Liver (tissue), 9 donors: Measurements from ENCODE around the gene CFAP100. TPM values are rescaled to one million over a fixed set of nuclear protein-coding genes. Genes with fewer than 3 reads are reported as not detected.

Source experiments
- DNase-seq: peaks from one replicate; pipeline ENCODE4 v3.0.0-alpha.2; 2017; ENCODE audit warnings: low spot score
- H3K27ac ChIP-seq, 2 donors: one replicate each; pipeline ENCODE4 v1.7.0; 2013; ENCODE audit warnings: inconsistent platforms in 2 of 2, low read length in 2 of 2, control low read depth in 1 of 2, low read depth in 1 of 2, mild to moderate bottlenecking in 1 of 2
- H3K27me3 ChIP-seq, 4 donors: one replicate each; pipeline versions ENCODE4 v1.6.1 to v1.7.0; 2013; ENCODE audit warnings: low read length in 3 of 4, inconsistent platforms in 1 of 4, mild to moderate bottlenecking in 1 of 4, moderate library complexity in 1 of 4; ENCODE audit not compliant: control insufficient read depth in 4 of 4, insufficient read depth in 4 of 4
- H3K36me3 ChIP-seq, 4 donors: one replicate each; pipeline versions ENCODE4 v1.6.1 to v1.7.0; 2013; ENCODE audit warnings: low read length in 3 of 4, mild to moderate bottlenecking in 3 of 4, low read depth in 1 of 4, moderate library complexity in 1 of 4; ENCODE audit not compliant: control insufficient read depth in 4 of 4, insufficient read depth in 3 of 4
- H3K4me1 ChIP-seq, 4 donors: one replicate each; pipeline versions ENCODE4 v1.6.1 to v1.7.0; 2013; ENCODE audit warnings: low read length in 3 of 4, mild to moderate bottlenecking in 3 of 4, moderate library complexity in 1 of 4; ENCODE audit not compliant: control insufficient read depth in 4 of 4, insufficient read depth in 4 of 4
- H3K4me3 ChIP-seq, 3 donors: one replicate each; pipeline versions ENCODE4 v1.6.1 to v1.7.0; 2013; ENCODE audit warnings: low read length in 3 of 3, control low read depth in 1 of 3, low read depth in 1 of 3, mild to moderate bottlenecking in 1 of 3
- H3K9ac ChIP-seq, 2 donors: one replicate each; pipeline ENCODE4 v1.7.0; 2013; ENCODE audit warnings: low read length in 2 of 2, mild to moderate bottlenecking in 2 of 2, moderate library complexity in 2 of 2, control low read depth in 1 of 2, low read depth in 1 of 2
- H3K9me3 ChIP-seq, 4 donors: one replicate each; pipeline versions ENCODE4 v1.6.1 to v1.7.0; 2013; ENCODE audit warnings: low read length in 3 of 4; ENCODE audit not compliant: control insufficient read depth in 4 of 4
- EGR1 ChIP-seq, 2 donors: IDR thresholded peaks; 2 replicates each; pipeline ENCODE4 v1.6.1; 2016 to 2018; ENCODE audit warnings: antibody characterized with exemption in 2 of 2, low read depth in 2 of 2
- FOXA1 ChIP-seq: IDR thresholded peaks from 2 replicates; pipeline ENCODE4 v1.6.1; 2016; ENCODE audit warnings: antibody characterized with exemption
- FOXA2 ChIP-seq: IDR thresholded peaks from 2 replicates; pipeline ENCODE4 v1.6.1; 2016; ENCODE audit warnings: antibody characterized with exemption
- GABPA ChIP-seq, 2 donors: IDR thresholded peaks in 1 of 2; conservative IDR thresholded peaks in 1 of 2; 2 replicates each; pipeline ENCODE4 v1.6.1; 2016; ENCODE audit warnings: antibody characterized with exemption in 2 of 2, mild to moderate bottlenecking in 1 of 2, moderate library complexity in 1 of 2
- HNF4A ChIP-seq, 2 donors: conservative IDR thresholded peaks; 2 replicates each; pipeline ENCODE4 v1.6.1; 2016; ENCODE audit warnings: antibody characterized with exemption in 2 of 2, mild to moderate bottlenecking in 2 of 2
- HNF4G ChIP-seq: IDR thresholded peaks from 2 replicates; pipeline ENCODE4 v1.6.1; 2016; ENCODE audit warnings: antibody characterized with exemption
- JUND ChIP-seq, 2 donors: IDR thresholded peaks; 2 replicates each; pipeline ENCODE4 v1.6.1; 2016; ENCODE audit warnings: antibody characterized with exemption in 2 of 2
- RAD21 ChIP-seq, 2 donors: IDR thresholded peaks; 2 replicates each; pipeline ENCODE4 v1.6.1; 2016; ENCODE audit warnings: antibody characterized with exemption in 2 of 2, mild to moderate bottlenecking in 2 of 2
- RXRA ChIP-seq, 2 donors: IDR thresholded peaks; 2 replicates each; pipeline ENCODE4 v1.6.1; 2017 to 2018; ENCODE audit warnings: antibody characterized with exemption in 2 of 2, mild to moderate bottlenecking in 1 of 2
- SP1 ChIP-seq: IDR thresholded peaks from 2 replicates; pipeline ENCODE4 v1.6.1; 2018; ENCODE audit warnings: antibody characterized with exemption, mild to moderate bottlenecking
- TAF1 ChIP-seq: conservative IDR thresholded peaks from 2 replicates; pipeline ENCODE4 v1.6.1; 2016; ENCODE audit warnings: antibody characterized with exemption, mild to moderate bottlenecking
- YY1 ChIP-seq: IDR thresholded peaks from 2 replicates; pipeline ENCODE4 v1.6.1; 2016; ENCODE audit warnings: antibody characterized with exemption, mild to moderate bottlenecking
- WGBS: extraction: QIAGEN DNeasy Blood & Tissue Kit; methylation state at CpG from one replicate; pipeline ENCODE4 v1.1.7; 2013; 5-methylcytosine and 5-hydroxymethylcytosine counted together
- polyA plus RNA-seq, 2 donors: library from polyadenylated mRNA; stranded (reverse) in 1 of 2; unstranded in 1 of 2; fragments of 200-250 nt in 1 of 2; fragments of >200 nt in 1 of 2; fragmentation: Nextera tagmentation in 1 of 2; extraction: Ambion mirVana in 1 of 2; gene quantifications; one replicate each; pipeline versions ENCODE4 v1.2.1 to v1.2.3, GENCODE V29; 2013 to 2015
- total RNA-seq, 2 donors: library from RNA; depleted of rRNA; stranded (reverse); fragments of >200 nt; gene quantifications; one replicate each; pipeline ENCODE4 v1.2.3, GENCODE V29; 2014
- TF ChIP-seq, protein P1 (sequence below): IDR thresholded peaks from 2 replicates; pipeline ENCODE4 v1.6.1; 2016; ENCODE audit warnings: antibody characterized with exemption, mild to moderate bottlenecking
- TF ChIP-seq, protein P2 (sequence below): IDR thresholded peaks from 2 replicates; pipeline ENCODE4 v1.6.1; 2016; ENCODE audit warnings: antibody characterized with exemption
- TF ChIP-seq, protein P3 (sequence below): IDR thresholded peaks from 2 replicates; pipeline ENCODE4 v1.6.1; 2016; ENCODE audit warnings: antibody characterized with exemption
- TF ChIP-seq, protein P4 (sequence below): fragments of 150-350 bp; IDR thresholded peaks from 2 replicates; pipeline ENCODE4 v1.5.1; 2017; ENCODE audit warnings: improper control_type of control experiment, low read depth, low read length; ENCODE audit not compliant: missing input control
- TF ChIP-seq, protein P5 (sequence below): IDR thresholded peaks from 2 replicates; pipeline ENCODE4 v1.6.1; 2016; ENCODE audit warnings: antibody characterized with exemption
- donor health status: healthy.
- donor health status: healthy.
- donor health status: healthy.
- donor health status: healthy.
- donor health status: healthy.

CFAP100 gene
- total and polyA plus RNA-seq, 4 donors: not detected

DNA sequence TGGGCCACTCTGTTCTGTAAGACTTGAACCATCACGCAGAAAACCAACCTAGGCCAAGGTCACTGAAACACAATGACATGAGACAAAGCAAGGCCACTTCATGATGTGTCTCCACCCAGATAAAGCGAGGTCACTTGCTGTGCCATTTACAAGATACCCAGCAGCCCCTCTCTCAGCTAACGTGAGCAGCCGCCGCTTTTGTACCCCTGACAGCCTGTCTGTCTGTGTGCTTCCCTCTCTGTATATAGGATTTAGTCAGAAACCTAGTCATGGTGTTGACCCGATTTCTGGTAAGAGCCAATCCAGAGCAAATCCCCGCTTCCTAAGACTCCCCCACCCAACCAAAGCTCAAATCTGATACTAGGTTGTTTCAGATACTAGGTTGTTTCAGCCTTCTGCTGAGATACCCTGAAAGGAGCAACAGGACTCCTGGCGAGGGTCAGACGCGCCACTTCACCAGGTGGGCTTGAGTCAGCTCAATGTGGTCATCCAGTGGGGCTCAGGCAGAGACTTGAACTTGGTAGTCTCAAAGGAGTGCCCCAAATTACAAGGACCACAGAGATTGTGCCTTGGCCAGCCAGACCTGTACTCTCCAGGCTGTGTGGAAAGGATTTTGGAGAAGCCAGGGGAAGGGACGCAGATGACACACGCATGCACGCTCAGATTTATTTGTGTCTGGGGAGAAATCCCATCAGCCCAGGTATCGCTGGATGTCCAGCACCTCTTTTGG, 84.0 kb downstream of the CFAP100 start:
- 95% methylated on average over 14 of the region's 14 CpGs for WGBS
- H3K4me3 ChIP-seq: no peak overlapping the region
- H3K36me3 ChIP-seq: no peaks in the 10 kb centered on the region
- TF ChIP-seq HNF4G (no peak), EGR1 (IDR thresholded peaks at IDR 0.05; ENCODE audit: low read depth in 2 of 2) (no peak), YY1 (no peak), RXRA (IDR thresholded peaks at IDR 0.05) (no peak), RAD21 (IDR thresholded peaks at IDR 0.05) (no peak), GABPA (IDR thresholded peaks at IDR 0.05 in 1 of 2, conservative IDR thresholded peaks at IDR 0.05 in 1 of 2) (no peak), FOXA1 (no peak), FOXA2 (no peak)
- TF ChIP-seq, protein P1, sequence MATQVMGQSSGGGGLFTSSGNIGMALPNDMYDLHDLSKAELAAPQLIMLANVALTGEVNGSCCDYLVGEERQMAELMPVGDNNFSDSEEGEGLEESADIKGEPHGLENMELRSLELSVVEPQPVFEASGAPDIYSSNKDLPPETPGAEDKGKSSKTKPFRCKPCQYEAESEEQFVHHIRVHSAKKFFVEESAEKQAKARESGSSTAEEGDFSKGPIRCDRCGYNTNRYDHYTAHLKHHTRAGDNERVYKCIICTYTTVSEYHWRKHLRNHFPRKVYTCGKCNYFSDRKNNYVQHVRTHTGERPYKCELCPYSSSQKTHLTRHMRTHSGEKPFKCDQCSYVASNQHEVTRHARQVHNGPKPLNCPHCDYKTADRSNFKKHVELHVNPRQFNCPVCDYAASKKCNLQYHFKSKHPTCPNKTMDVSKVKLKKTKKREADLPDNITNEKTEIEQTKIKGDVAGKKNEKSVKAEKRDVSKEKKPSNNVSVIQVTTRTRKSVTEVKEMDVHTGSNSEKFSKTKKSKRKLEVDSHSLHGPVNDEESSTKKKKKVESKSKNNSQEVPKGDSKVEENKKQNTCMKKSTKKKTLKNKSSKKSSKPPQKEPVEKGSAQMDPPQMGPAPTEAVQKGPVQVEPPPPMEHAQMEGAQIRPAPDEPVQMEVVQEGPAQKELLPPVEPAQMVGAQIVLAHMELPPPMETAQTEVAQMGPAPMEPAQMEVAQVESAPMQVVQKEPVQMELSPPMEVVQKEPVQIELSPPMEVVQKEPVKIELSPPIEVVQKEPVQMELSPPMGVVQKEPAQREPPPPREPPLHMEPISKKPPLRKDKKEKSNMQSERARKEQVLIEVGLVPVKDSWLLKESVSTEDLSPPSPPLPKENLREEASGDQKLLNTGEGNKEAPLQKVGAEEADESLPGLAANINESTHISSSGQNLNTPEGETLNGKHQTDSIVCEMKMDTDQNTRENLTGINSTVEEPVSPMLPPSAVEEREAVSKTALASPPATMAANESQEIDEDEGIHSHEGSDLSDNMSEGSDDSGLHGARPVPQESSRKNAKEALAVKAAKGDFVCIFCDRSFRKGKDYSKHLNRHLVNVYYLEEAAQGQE: no peak
- TF ChIP-seq, protein P2, sequence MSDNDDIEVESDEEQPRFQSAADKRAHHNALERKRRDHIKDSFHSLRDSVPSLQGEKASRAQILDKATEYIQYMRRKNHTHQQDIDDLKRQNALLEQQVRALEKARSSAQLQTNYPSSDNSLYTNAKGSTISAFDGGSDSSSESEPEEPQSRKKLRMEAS: no peak
- TF ChIP-seq, protein P3, sequence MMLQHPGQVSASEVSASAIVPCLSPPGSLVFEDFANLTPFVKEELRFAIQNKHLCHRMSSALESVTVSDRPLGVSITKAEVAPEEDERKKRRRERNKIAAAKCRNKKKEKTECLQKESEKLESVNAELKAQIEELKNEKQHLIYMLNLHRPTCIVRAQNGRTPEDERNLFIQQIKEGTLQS: no peak
- TF ChIP-seq, protein P4, sequence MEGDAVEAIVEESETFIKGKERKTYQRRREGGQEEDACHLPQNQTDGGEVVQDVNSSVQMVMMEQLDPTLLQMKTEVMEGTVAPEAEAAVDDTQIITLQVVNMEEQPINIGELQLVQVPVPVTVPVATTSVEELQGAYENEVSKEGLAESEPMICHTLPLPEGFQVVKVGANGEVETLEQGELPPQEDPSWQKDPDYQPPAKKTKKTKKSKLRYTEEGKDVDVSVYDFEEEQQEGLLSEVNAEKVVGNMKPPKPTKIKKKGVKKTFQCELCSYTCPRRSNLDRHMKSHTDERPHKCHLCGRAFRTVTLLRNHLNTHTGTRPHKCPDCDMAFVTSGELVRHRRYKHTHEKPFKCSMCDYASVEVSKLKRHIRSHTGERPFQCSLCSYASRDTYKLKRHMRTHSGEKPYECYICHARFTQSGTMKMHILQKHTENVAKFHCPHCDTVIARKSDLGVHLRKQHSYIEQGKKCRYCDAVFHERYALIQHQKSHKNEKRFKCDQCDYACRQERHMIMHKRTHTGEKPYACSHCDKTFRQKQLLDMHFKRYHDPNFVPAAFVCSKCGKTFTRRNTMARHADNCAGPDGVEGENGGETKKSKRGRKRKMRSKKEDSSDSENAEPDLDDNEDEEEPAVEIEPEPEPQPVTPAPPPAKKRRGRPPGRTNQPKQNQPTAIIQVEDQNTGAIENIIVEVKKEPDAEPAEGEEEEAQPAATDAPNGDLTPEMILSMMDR: no peak
- H3K27ac ChIP-seq: no peak overlapping the region
- no peaks in the 10 kb centered on the region for H3K27me3 ChIP-seq
- no peaks in the 10 kb centered on the region for H3K9me3 ChIP-seq
- peaks cover 7 to 36% (median 18%) of the 10 kb centered on the region in 4 donors for H3K4me1 ChIP-seq
- H3K9ac ChIP-seq: no peak overlapping the region
- no peak for DNase-seq

DNA sequence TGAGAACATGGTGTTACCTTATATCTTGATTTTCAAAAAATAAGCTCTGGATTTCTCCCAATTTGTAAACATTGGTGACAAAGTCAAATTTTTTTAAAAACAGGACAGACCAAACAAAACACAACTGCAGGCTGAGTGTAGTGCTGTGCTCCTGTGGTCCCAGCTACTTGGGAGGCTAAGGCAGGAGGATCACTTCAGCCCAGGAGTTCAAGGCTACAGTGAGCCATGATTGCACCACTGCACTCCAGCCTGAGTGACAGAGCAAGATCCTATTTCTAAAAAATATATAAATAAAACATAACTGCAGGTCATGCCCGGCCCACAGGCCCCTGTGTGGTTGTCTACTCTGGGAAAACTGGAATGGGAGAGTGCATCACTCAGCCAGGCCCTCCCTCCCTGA, 84.9 kb downstream of the CFAP100 start:
- H3K27me3 ChIP-seq: no peaks in the 10 kb centered on the region
- no peak for DNase-seq
- no peaks in the 10 kb centered on the region for H3K36me3 ChIP-seq
- no peak overlapping the region for H3K9ac ChIP-seq
- 83% methylated on average over 1 of the region's 1 CpG for WGBS
- no peaks in the 10 kb centered on the region for H3K9me3 ChIP-seq
- no peak overlapping the region for H3K27ac ChIP-seq
- no peak overlapping the region for H3K4me3 ChIP-seq
- H3K4me1 ChIP-seq: peaks cover 7 to 33% (median 13%) of the 10 kb centered on the region in 4 donors
- no peak for TF ChIP-seq JUND (IDR thresholded peaks at IDR 0.05)
- TF ChIP-seq FOXA2: no peak
- no peak for TF ChIP-seq HNF4A (conservative IDR thresholded peaks at IDR 0.05)
- TF ChIP-seq GABPA (IDR thresholded peaks at IDR 0.05 in 1 of 2, conservative IDR thresholded peaks at IDR 0.05 in 1 of 2): no peak
- TF ChIP-seq, protein P1: no peak
- no peak for TF ChIP-seq YY1
- no peak for TF ChIP-seq TAF1
- TF ChIP-seq SP1: no peak
- TF ChIP-seq, protein P2: no peak
- TF ChIP-seq FOXA1: no peak
- TF ChIP-seq RAD21 (IDR thresholded peaks at IDR 0.05): no peak
- TF ChIP-seq, protein P5, sequence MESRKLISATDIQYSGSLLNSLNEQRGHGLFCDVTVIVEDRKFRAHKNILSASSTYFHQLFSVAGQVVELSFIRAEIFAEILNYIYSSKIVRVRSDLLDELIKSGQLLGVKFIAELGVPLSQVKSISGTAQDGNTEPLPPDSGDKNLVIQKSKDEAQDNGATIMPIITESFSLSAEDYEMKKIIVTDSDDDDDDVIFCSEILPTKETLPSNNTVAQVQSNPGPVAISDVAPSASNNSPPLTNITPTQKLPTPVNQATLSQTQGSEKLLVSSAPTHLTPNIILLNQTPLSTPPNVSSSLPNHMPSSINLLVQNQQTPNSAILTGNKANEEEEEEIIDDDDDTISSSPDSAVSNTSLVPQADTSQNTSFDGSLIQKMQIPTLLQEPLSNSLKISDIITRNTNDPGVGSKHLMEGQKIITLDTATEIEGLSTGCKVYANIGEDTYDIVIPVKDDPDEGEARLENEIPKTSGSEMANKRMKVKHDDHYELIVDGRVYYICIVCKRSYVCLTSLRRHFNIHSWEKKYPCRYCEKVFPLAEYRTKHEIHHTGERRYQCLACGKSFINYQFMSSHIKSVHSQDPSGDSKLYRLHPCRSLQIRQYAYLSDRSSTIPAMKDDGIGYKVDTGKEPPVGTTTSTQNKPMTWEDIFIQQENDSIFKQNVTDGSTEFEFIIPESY: no peak
- TF ChIP-seq, protein P3: no peak
